ENCODE data around the gene AZGP1.
A peak's percentile ranks its signal among the peaks of the same experiment; 100 is the strongest.
"Not testable (repeated sequence)": the region's sequence is repeated elsewhere in the genome, so short reads cannot be mapped to it uniquely, and the experiment has no call there.

AZGP1 gene

GRCh38 chr7:100015232-100016214 is 39.7 kb upstream of the AZGP1 start, which contains the start of gene ZKSCAN1:
Gene ZKSCAN1 (plus strand): TSS chr7:100015596. CDS start chr7:100023507, 7,911 bp downstream.
- peak within 1 kb of the TSS; percentile 98 for H3K9ac ChIP-seq (ENCODE audit: low read length)
- peaks cover 6% of the 10 kb centered on the region; the same call in 1 of the 2 replicates for H3K4me1 ChIP-seq (ENCODE audit: low read length)
- DNase-seq = peak; percentile 93
- no peaks in the 10 kb centered on the region; the same call in 1 of the 2 replicates for H3K36me3 ChIP-seq (replicated peaks; ENCODE audit: insufficient read depth, low read length)
- H3K4me2 ChIP-seq (ENCODE audit: low read depth, low read length) = peak within 1 kb of the TSS; percentile 82
- TF ChIP-seq EZH2phosphoT487 (IDR thresholded peaks at IDR 0.05; ENCODE audit: low read length) = no peak
- TF ChIP-seq CTCF (IDR thresholded peaks at IDR 0.05; ENCODE audit: low read length) = no peak
- no peak for TF ChIP-seq EZH2 (optimal IDR thresholded peaks at IDR 0.05; ENCODE audit: low read depth, low read length)
- H3K4me3 ChIP-seq (ENCODE audit: low read length) = peak within 1 kb of the TSS; percentile 77
- H3K27ac ChIP-seq (ENCODE audit: low read length) = peak within 1 kb of the TSS; percentile 27; the same call in 1 of the 2 replicates
- no peaks in the 10 kb centered on the region for H3K9me2 ChIP-seq (replicated peaks; ENCODE audit: insufficient read depth, low read length)
- H3K9me3 ChIP-seq (replicated peaks; ENCODE audit: insufficient read depth, low read length) = no peaks in the 10 kb centered on the region
- peak within 1 kb of the TSS; percentile 97 for H2AFZ ChIP-seq (ENCODE audit: low read length)
- no peaks in the 10 kb centered on the region for H4K20me1 ChIP-seq (ENCODE audit: insufficient read depth, low read length)
- peaks cover 50% of the 10 kb centered on the region for H3K79me2 ChIP-seq (ENCODE audit: low read length)
- H3K27me3 ChIP-seq (replicated peaks; ENCODE audit: insufficient read depth, low read length) = 0 out of 2 replicates have a peak, but pooled peaks cover 6% of the 10 kb centered on the region
- no peaks in the 10 kb centered on the region for H3F3A ChIP-seq (ENCODE audit: insufficient read depth, low read length)

GRCh38 chr7:100013328-100013676 is 37.5 kb upstream of the AZGP1 start:
- H3K4me2 ChIP-seq (ENCODE audit: low read depth, low read length) = no peak overlapping the region
- peak; percentile 8 for DNase-seq
- H3K9me3 ChIP-seq (replicated peaks; ENCODE audit: insufficient read depth, low read length) = no peaks in the 10 kb centered on the region
- H3K36me3 ChIP-seq (replicated peaks; ENCODE audit: insufficient read depth, low read length) = no peaks in the 10 kb centered on the region; the same call in 1 of the 2 replicates
- peaks cover 6% of the 10 kb centered on the region; the same call in 1 of the 2 replicates for H3K4me1 ChIP-seq (ENCODE audit: low read length)
- TF ChIP-seq EZH2phosphoT487 (IDR thresholded peaks at IDR 0.05; ENCODE audit: low read length) = no peak
- TF ChIP-seq EZH2 (optimal IDR thresholded peaks at IDR 0.05; ENCODE audit: low read depth, low read length) = no peak
- TF ChIP-seq CTCF (IDR thresholded peaks at IDR 0.05; ENCODE audit: low read length) = no peak
- H3K27me3 ChIP-seq (replicated peaks; ENCODE audit: insufficient read depth, low read length) = 0 out of 2 replicates have a peak, but pooled peaks cover 6% of the 10 kb centered on the region
- no peaks in the 10 kb centered on the region for H3F3A ChIP-seq (ENCODE audit: insufficient read depth, low read length)
- no peak overlapping the region for H2AFZ ChIP-seq (ENCODE audit: low read length)
- H3K4me3 ChIP-seq (ENCODE audit: low read length) = no peak overlapping the region
- H3K9me2 ChIP-seq (replicated peaks; ENCODE audit: insufficient read depth, low read length) = no peaks in the 10 kb centered on the region
- H4K20me1 ChIP-seq (ENCODE audit: insufficient read depth, low read length) = no peaks in the 10 kb centered on the region
- H3K27ac ChIP-seq (ENCODE audit: low read length) = no peak overlapping the region
- no peak overlapping the region for H3K9ac ChIP-seq (ENCODE audit: low read length)
- H3K79me2 ChIP-seq (ENCODE audit: low read length) = peaks cover 28% of the 10 kb centered on the region

GRCh38 chr7:100012385-100013327 is 36.8 kb upstream of the AZGP1 start:
- H3K27ac ChIP-seq (ENCODE audit: low read length); H3K4me3 ChIP-seq (ENCODE audit: low read length); H3K9me2 ChIP-seq (replicated peaks; ENCODE audit: insufficient read depth, low read length); DNase-seq; H3K27me3 ChIP-seq (replicated peaks; ENCODE audit: insufficient read depth, low read length); H4K20me1 ChIP-seq (ENCODE audit: insufficient read depth, low read length); H3K4me1 ChIP-seq (ENCODE audit: low read length); H3K4me2 ChIP-seq (ENCODE audit: low read depth, low read length); H2AFZ ChIP-seq (ENCODE audit: low read length); H3K9ac ChIP-seq (ENCODE audit: low read length); H3K36me3 ChIP-seq (replicated peaks; ENCODE audit: insufficient read depth, low read length); H3K9me3 ChIP-seq (replicated peaks; ENCODE audit: insufficient read depth, low read length); H3F3A ChIP-seq (ENCODE audit: insufficient read depth, low read length): not testable (repeated sequence)
- peaks cover 23% of the 10 kb centered on the region for H3K79me2 ChIP-seq (ENCODE audit: low read length)

All from MM.1S (cell line).